B cell (primary cell): ENCODE measurements around the gene NKAIN2. TPM values are rescaled to one million over a fixed set of nuclear protein-coding genes. Genes with fewer than 3 reads are reported as not detected.

ENCODE experiments used
- ATAC-seq: fragments of 200-7000 bp; cut with Tn5 transposase; one replicate; pipeline ENCODE4 v1.10.0; 2021; ENCODE audit warnings: low read depth, mild to moderate bottlenecking, moderate number of reproducible peaks, moderate library complexity
- CTCF ChIA-PET: fragments of 350-600 bp; sonication (Branson Sonifier 250); formaldehyde crosslinking; loops from one replicate; lab custom pipeline; 2021; ENCODE audit warnings: antibody characterized with exemption, inconsistent platforms; lab: Charles Lee
- POLR2A ChIA-PET: fragments of 350-600 bp; sonication (Branson Sonifier 250); formaldehyde crosslinking; loops from one replicate; lab custom pipeline; 2021; ENCODE audit warnings: antibody characterized with exemption; lab: Charles Lee
- DNase-seq: peaks from one replicate; pipeline ENCODE4 v3.0.0; 2013
- H2AFZ ChIP-seq: 2 replicates; pipeline ENCODE4 v1.6.1; 2012; ENCODE audit warnings: mild to moderate bottlenecking, low read depth, low read length; ENCODE audit not compliant: insufficient read depth, poor library complexity, severe bottlenecking
- H3K27ac ChIP-seq, 2 donors: 1 replicate in 1 of 2; 2 replicates in 1 of 2; pipeline ENCODE4 v1.5.1; 2012 to 2013; ENCODE audit warnings: low read length in 2 of 2, mild to moderate bottlenecking in 2 of 2, moderate library complexity in 1 of 2
- H3K27me3 ChIP-seq, 4 experiments: fragments of 200-600 bp in 1 of 4; sonication (generic) in 1 of 4; replicated peaks in 1 of 4; 1 replicate in 2 of 4; 2 replicates in 2 of 4; pipeline versions ENCODE4 v1.6.1 to v1.7.0; 2013 to 2016; ENCODE audit warnings: low read length in 3 of 4, mild to moderate bottlenecking in 2 of 4, mixed read lengths in 1 of 4, moderate library complexity in 1 of 4; ENCODE audit not compliant: insufficient read depth in 4 of 4, control insufficient read depth in 3 of 4; ENCODE audit errors: control extremely low read depth in 1 of 4
- H3K36me3 ChIP-seq, 2 experiments: replicated peaks in 1 of 2; 1 replicate in 1 of 2; 2 replicates in 1 of 2; pipeline versions ENCODE4 v1.6.1 to v1.7.1; 2013; ENCODE audit warnings: low read length in 1 of 2; ENCODE audit not compliant: insufficient read depth in 2 of 2, control insufficient read depth in 1 of 2; ENCODE audit errors: control extremely low read depth in 1 of 2, extremely low read depth in 1 of 2
- H3K4me1 ChIP-seq, 2 donors: fragments of 200-600 bp in 1 of 2; sonication (generic) in 1 of 2; 1 replicate in 1 of 2; 2 replicates in 1 of 2; pipeline versions ENCODE4 v1.5.1 to v1.6.1; 2013 to 2017; ENCODE audit warnings: low read length in 2 of 2; ENCODE audit not compliant: control insufficient read depth in 2 of 2, insufficient read depth in 2 of 2
- H3K4me2 ChIP-seq: replicated peaks from 2 replicates; pipeline ENCODE3; 2012; ENCODE audit warnings: mild to moderate bottlenecking, low read depth, low read length; ENCODE audit not compliant: poor library complexity, severe bottlenecking
- H3K4me3 ChIP-seq, 5 experiments: fragments of 200-600 bp in 1 of 5; sonication (generic) in 1 of 5; 1 replicate in 3 of 5; 2 replicates in 2 of 5; pipeline versions ENCODE4 v1.5.1 to v1.7.0; 2011 to 2016; ENCODE audit warnings: low read length in 4 of 5, mild to moderate bottlenecking in 4 of 5, low read depth in 2 of 5, control low read depth in 1 of 5, moderate library complexity in 1 of 5; ENCODE audit not compliant: insufficient read depth in 1 of 5; ENCODE audit errors: control extremely low read depth in 1 of 5, extremely low read depth in 1 of 5
- H3K79me2 ChIP-seq: fragments of 200-600 bp; sonication (generic); one replicate; pipeline ENCODE4 v1.6.0; 2016; ENCODE audit warnings: low read length; ENCODE audit not compliant: control insufficient read depth, insufficient read depth
- H3K9ac ChIP-seq: fragments of 200-600 bp; sonication (generic); 2 replicates; pipeline ENCODE4 v1.6.1; 2017; ENCODE audit warnings: mild to moderate bottlenecking, low read length, moderate library complexity
- H3K9me3 ChIP-seq, 3 donors: one replicate each; pipeline versions ENCODE4 v1.6.1 to v1.7.1; 2013; ENCODE audit warnings: low read length in 2 of 3; ENCODE audit not compliant: control insufficient read depth in 2 of 3, insufficient read depth in 1 of 3; ENCODE audit errors: control extremely low read depth in 1 of 3
- H4K20me1 ChIP-seq: 2 replicates; pipeline ENCODE4 v1.6.0; 2012; ENCODE audit warnings: mild to moderate bottlenecking, low read length; ENCODE audit not compliant: insufficient read depth, control insufficient read depth, poor library complexity, severe bottlenecking
- H3K27ac Mint-ChIP-seq: one replicate; pipeline ENCODE4 v1.8.0; 2021; ENCODE audit warnings: mixed read lengths
- H3K27me3 Mint-ChIP-seq: one replicate; pipeline ENCODE4 v1.8.0; 2021; ENCODE audit warnings: mixed read lengths
- H3K4me1 Mint-ChIP-seq: one replicate; pipeline ENCODE4 v1.8.0; 2021; ENCODE audit warnings: mixed read lengths
- H3K4me3 Mint-ChIP-seq: one replicate; pipeline ENCODE4 v1.8.0; 2021; ENCODE audit warnings: mixed read lengths
- H3K9me3 Mint-ChIP-seq: one replicate; pipeline ENCODE4 v1.8.0; 2022; ENCODE audit warnings: mixed read lengths; ENCODE audit not compliant: insufficient read depth
- CTCF ChIP-seq: fragments of 200-600 bp; IDR thresholded peaks from one replicate; pipeline ENCODE4 v1.8.0; 2022; ENCODE audit warnings: antibody characterized with exemption, mild to moderate bottlenecking
- EZH2 ChIP-seq: IDR thresholded peaks from 2 replicates; pipeline ENCODE4 v1.6.1; 2012; ENCODE audit warnings: borderline replicate concordance, low read depth, mild to moderate bottlenecking, moderate library complexity, low read length; ENCODE audit not compliant: insufficient read depth, poor library complexity, severe bottlenecking
- WGBS: methylation state at CpG from one replicate; pipeline ENCODE4 v1.1.5; 2013; ENCODE audit warnings: missing lambda C conversion rate; ENCODE audit not compliant: insufficient coverage; 5-methylcytosine and 5-hydroxymethylcytosine counted together
- intact Hi-C: fragments of 100-400 bp; cut with micrococcal nuclease; formaldehyde crosslinking; loops from one replicate; pipeline ENCODE4 v1.10.0; 2022
- polyA plus RNA-seq: library from polyadenylated mRNA; depleted of rRNA; stranded (reverse); fragments of >200 nt; gene quantifications from 2 replicates; pipeline ENCODE4 v1.2.3, GENCODE V29; 2012
- total RNA-seq, 2 donors: library from RNA; stranded (reverse); fragments of 120-200 nt in 1 of 2; gene quantifications; 1 replicate in 1 of 2; 2 replicates in 1 of 2; pipeline versions ENCODE4 v1.2.3 to v1.2.4, GENCODE V29; 2013 to 2022

The NKAIN2 gene
- total and polyA plus RNA-seq, 2 donors (not counting 1 experiment from before 2014, with no cell fraction given): not detected

DNA sequence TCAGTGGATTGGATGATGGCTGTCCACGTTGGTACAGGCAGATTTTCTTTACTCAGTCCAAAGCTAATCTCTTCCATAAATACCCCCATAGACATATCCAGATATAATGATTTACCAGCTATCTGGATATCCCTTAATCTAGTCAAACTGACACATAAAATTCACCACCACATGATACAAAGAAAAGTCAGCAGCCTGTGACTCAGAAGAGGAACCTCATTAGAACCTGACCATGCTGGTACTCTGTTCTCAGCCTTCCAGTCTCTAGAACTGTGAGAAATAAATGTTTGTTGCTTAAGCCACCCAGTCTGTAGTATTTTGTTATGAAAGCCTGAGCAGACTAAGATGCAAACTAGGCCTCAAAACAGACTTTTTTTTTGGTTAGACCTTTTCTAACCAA is 727.3 kb downstream of the NKAIN2 start:
- no peaks in the 10 kb centered on the region for H3K27me3 ChIP-seq
- H3K27ac ChIP-seq: no peak overlapping the region
- intact Hi-C loops: no loop called here
- Mint-ChIP-seq H3K9me3 (peaks cover 3% of the 10 kb centered on the region), H3K27ac (no peak overlapping the region), H3K4me1 (no peaks in the 10 kb centered on the region), H3K4me3 (no peak overlapping the region), H3K27me3 (no peaks in the 10 kb centered on the region)
- ChIA-PET POLR2A (no interaction called here), CTCF (no interaction called here)
- H3K36me3 ChIP-seq: no peaks in the 10 kb centered on the region
- H2AFZ ChIP-seq: no peak overlapping the region
- no peak for ATAC-seq
- TF ChIP-seq CTCF (no peak), EZH2 (no peak)
- peaks cover 0 to 5% (median 0%) of the 10 kb centered on the region in 3 donors for H3K9me3 ChIP-seq
- no CpG with 5 or more reads among the region's 1 CpG for WGBS
- H3K4me1 ChIP-seq: no peaks in the 10 kb centered on the region
- H3K4me2 ChIP-seq: no peak overlapping the region
- H3K4me3 ChIP-seq: no peak overlapping the region
- no peak overlapping the region for H3K9ac ChIP-seq
- H4K20me1 ChIP-seq: no peaks in the 10 kb centered on the region
- DNase-seq: no peak
- H3K79me2 ChIP-seq: no peaks in the 10 kb centered on the region

- CTCF ChIA-PET: no interaction called here
- POLR2A ChIA-PET: no interaction called here
- H3K27ac Mint-ChIP-seq: no peak overlapping the region
Measured at GRCh38 chr6:124535299-124535698, 731.6 kb downstream of the NKAIN2 start.

More at GRCh38 chr6:124535299-124535698, 731.6 kb downstream of the NKAIN2 start:
- TF ChIP-seq EZH2: no peak
- TF ChIP-seq CTCF: no peak
- no peaks in the 10 kb centered on the region for H3K4me1 ChIP-seq
- H3K9ac ChIP-seq: no peak overlapping the region
- no peaks in the 10 kb centered on the region for H3K27me3 Mint-ChIP-seq
- no peak overlapping the region for H3K4me2 ChIP-seq
- H3K27ac ChIP-seq: no peak overlapping the region
- no peaks in the 10 kb centered on the region for H4K20me1 ChIP-seq
- ATAC-seq (no peak), DNase-seq (no peak)
- H3K27me3 ChIP-seq: no peaks in the 10 kb centered on the region
- no CpG with 5 or more reads among the region's 1 CpG for WGBS
- no peak overlapping the region for H2AFZ ChIP-seq
- H3K9me3 Mint-ChIP-seq: peaks cover 3% of the 10 kb centered on the region
- no peaks in the 10 kb centered on the region for H3K79me2 ChIP-seq
- no peaks in the 10 kb centered on the region for H3K36me3 ChIP-seq
- no peak overlapping the region for H3K4me3 ChIP-seq
- H3K4me1 Mint-ChIP-seq: no peaks in the 10 kb centered on the region
- intact Hi-C loops: no loop called here
- peaks cover 0 to 3% (median 0%) of the 10 kb centered on the region in 3 donors for H3K9me3 ChIP-seq
- H3K4me3 Mint-ChIP-seq: no peak overlapping the region
